SH-SY5Y (cell line): ENCODE measurements around the gene CMTM2.

Experiments
- GATA2 ChIP-seq: IDR thresholded peaks from 2 replicates; pipeline ENCODE4 v1.6.1; 2011; ENCODE audit warnings: mild to moderate bottlenecking, low read depth, low read length
- GATA3 ChIP-seq: IDR thresholded peaks from 2 replicates; pipeline ENCODE4 v1.6.1; 2011; ENCODE audit warnings: low read depth, mild to moderate bottlenecking, low read length, moderate library complexity

CMTM2 gene

GRCh38 chr16:66605177-66605978 lies 26.1 kb downstream of the CMTM2 start:
- TF ChIP-seq GATA2 (no peak), GATA3 (no peak)

GRCh38 chr16:66605979-66606751 lies 26.9 kb downstream of the CMTM2 start:
- TF ChIP-seq GATA3 (no peak), GATA2 (no peak)

GRCh38 chr16:66608241-66609138 lies 29.2 kb downstream of the CMTM2 start:
- no peak for TF ChIP-seq GATA2
- no peak for TF ChIP-seq GATA3

- TF ChIP-seq GATA2: no peak
- no peak for TF ChIP-seq GATA3
These were observed 29.9 kb downstream of the CMTM2 start for GRCh38 chr16:66609139-66609510.

- TF ChIP-seq GATA3 (no peak), GATA2 (no peak)
These were observed 31.0 kb downstream of the CMTM2 start for GRCh38 chr16:66610111-66610820.

- no peak for TF ChIP-seq GATA2
- no peak for TF ChIP-seq GATA3
These were observed 33.2 kb downstream of the CMTM2 start for GRCh38 chr16:66612422-66612821.

GRCh38 chr16:66614161-66614802 lies 35.0 kb downstream of the CMTM2 start:
- no peak for TF ChIP-seq GATA2
- TF ChIP-seq GATA3: no peak

GRCh38 chr16:66616169-66616568 lies 36.9 kb downstream of the CMTM2 start:
- TF ChIP-seq GATA3: no peak
- TF ChIP-seq GATA2: no peak

GRCh38 chr16:66616592-66616991 lies 37.3 kb downstream of the CMTM2 start:
- no peak for TF ChIP-seq GATA3
- TF ChIP-seq GATA2: no peak

- no peak for TF ChIP-seq GATA2
- TF ChIP-seq GATA3: no peak
These were observed 37.8 kb downstream of the CMTM2 start for GRCh38 chr16:66617010-66617434.

- no peak for TF ChIP-seq GATA3
- no peak for TF ChIP-seq GATA2
These were observed 38.5 kb downstream of the CMTM2 start for GRCh38 chr16:66617728-66618127.

GRCh38 chr16:66618588-66619375 lies 39.5 kb downstream of the CMTM2 start:
- TF ChIP-seq GATA3: no peak
- no peak for TF ChIP-seq GATA2
